ENCODE measurements around the gene HIGD1A. TPM values are rescaled to one million over a fixed set of nuclear protein-coding genes. Genes with fewer than 3 reads are reported as not detected.

HIGD1A gene
- total RNA-seq, 1 donor from 2014 or later = 173 TPM

GRCh38 chr3:42796332-42796885 lies 7.9 kb downstream of the HIGD1A start:
- Histone ChIP-seq H3K4me3 (no peak overlapping the region), H3K9me3 (no peaks in the 10 kb centered on the region), H3K27me3 (no peaks in the 10 kb centered on the region), H3K27ac (no peak overlapping the region), H3K36me3 (peaks cover 0 to 14% of the 10 kb centered on the region in 2 donors), H3K4me1 (peaks cover 19% of the 10 kb centered on the region)
- no peak for TF ChIP-seq POLR2AphosphoS5 (IDR thresholded peaks at IDR 0.05; ENCODE audit: insufficient read depth in 1 of 2, low read depth in 1 of 2)
- intact Hi-C loops (cut with DNase I) = no loop called here
- no peak for DNase-seq (ENCODE audit: extremely low spot score in 2 of 2)

- Histone ChIP-seq H3K9me3 (no peaks in the 10 kb centered on the region), H3K4me3 (no peak overlapping the region), H3K27ac (no peak overlapping the region), H3K36me3 (peaks cover 0 to 14% of the 10 kb centered on the region in 2 donors), H3K4me1 (peaks cover 13% of the 10 kb centered on the region), H3K27me3 (no peaks in the 10 kb centered on the region)
- TF ChIP-seq POLR2AphosphoS5 (IDR thresholded peaks at IDR 0.05; ENCODE audit: insufficient read depth in 1 of 2, low read depth in 1 of 2) (no peak), CTCF (IDR thresholded peaks at IDR 0.05) (no peak), POLR2A (IDR thresholded peaks at IDR 0.05) (no peak)
- DNase-seq (ENCODE audit: extremely low spot score in 2 of 2) = no peak
- intact Hi-C loops (cut with DNase I) = no loop called here
These were observed 8.6 kb downstream of the HIGD1A start for GRCh38 chr3:42795621-42796181.

- Histone ChIP-seq H3K4me3 (no peak overlapping the region), H3K4me1 (no peaks in the 10 kb centered on the region), H3K9me3 (no peaks in the 10 kb centered on the region), H3K36me3 (peaks cover 0 to 29% of the 10 kb centered on the region in 2 donors), H3K27ac (no peak overlapping the region), H3K27me3 (no peaks in the 10 kb centered on the region)
- no peak for DNase-seq (ENCODE audit: extremely low spot score in 2 of 2)
- TF ChIP-seq CTCF (IDR thresholded peaks at IDR 0.05) (no peak), POLR2AphosphoS5 (IDR thresholded peaks at IDR 0.05; ENCODE audit: insufficient read depth in 1 of 2, low read depth in 1 of 2) (no peak), POLR2A (IDR thresholded peaks at IDR 0.05) (no peak)
- intact Hi-C loops (cut with DNase I) = no loop called here
These were observed 13.5 kb downstream of the HIGD1A start for GRCh38 chr3:42790714-42791229.

GRCh38 chr3:42786631-42787030 lies 17.7 kb downstream of the HIGD1A start:
- Histone ChIP-seq H3K27me3 (no peaks in the 10 kb centered on the region), H3K4me1 (no peaks in the 10 kb centered on the region), H3K36me3 (peaks cover 0 to 33% of the 10 kb centered on the region in 2 donors), H3K9me3 (no peaks in the 10 kb centered on the region), H3K27ac (no peak overlapping the region), H3K4me3 (no peak overlapping the region)
- DNase-seq (ENCODE audit: extremely low spot score in 2 of 2) = no peak
- TF ChIP-seq CTCF (IDR thresholded peaks at IDR 0.05) (no peak), POLR2AphosphoS5 (IDR thresholded peaks at IDR 0.05; ENCODE audit: insufficient read depth in 1 of 2, low read depth in 1 of 2) (no peak), POLR2A (IDR thresholded peaks at IDR 0.05) (no peak)
- intact Hi-C loops (cut with DNase I) = loop anchor here (10.0 kb wide), 1 partner anchor 58 kb away; no protein-coding TSS in a partner anchor

- Histone ChIP-seq H3K9me3 (no peaks in the 10 kb centered on the region), H3K4me3 (no peak overlapping the region), H3K36me3 (peaks cover 0 to 33% of the 10 kb centered on the region in 2 donors), H3K27me3 (no peaks in the 10 kb centered on the region), H3K27ac (no peak overlapping the region), H3K4me1 (no peaks in the 10 kb centered on the region)
- intact Hi-C loops (cut with DNase I) = loop anchor here (10.0 kb wide), 1 partner anchor 59 kb away; no protein-coding TSS in a partner anchor
- TF ChIP-seq CTCF (IDR thresholded peaks at IDR 0.05) = no peak
- TF ChIP-seq POLR2A (IDR thresholded peaks at IDR 0.05) = no peak
- no peak for TF ChIP-seq POLR2AphosphoS5 (IDR thresholded peaks at IDR 0.05; ENCODE audit: insufficient read depth in 1 of 2, low read depth in 1 of 2)
- DNase-seq (ENCODE audit: extremely low spot score in 2 of 2) = no peak
These were observed 18.1 kb downstream of the HIGD1A start for GRCh38 chr3:42786212-42786611.

Measured in vagina (tissue), 2 donors.